ENCODE measurements around the gene KIT. TPM values are rescaled to one million over a fixed set of nuclear protein-coding genes. Genes with fewer than 3 reads are reported as not detected.

Gene KIT
- total and polyA plus RNA-seq, 2 of the 4 experiments (the other 2 are of a cell fraction) = 3.3 to 5.9 TPM

DNA sequence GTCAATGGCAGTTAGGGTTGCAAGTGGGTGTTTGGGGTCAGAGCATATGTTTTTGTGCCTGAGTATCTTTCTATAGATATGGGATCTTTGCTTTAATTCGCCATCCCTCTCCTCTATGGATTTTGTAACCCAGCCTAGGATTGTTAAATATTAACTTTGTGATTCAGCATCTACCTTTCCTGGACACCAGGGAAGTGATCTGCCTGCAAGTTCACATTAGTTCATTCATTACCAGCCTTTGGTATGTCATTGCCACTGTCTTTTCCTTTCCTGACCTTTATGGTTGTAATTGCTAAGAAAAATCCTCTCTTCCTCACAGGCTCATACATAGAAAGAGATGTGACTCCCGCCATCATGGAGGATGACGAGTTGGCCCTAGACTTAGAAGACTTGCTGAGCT, 73.8 kb downstream of the KIT start:
- ATAC-seq (ENCODE audit: low read depth) = no peak
- dilution Hi-C loops (cut with HindIII; ENCODE audit: low sequenced_read_pairs, unreplicated experiment) = no loop called here
- in situ Hi-C loops (cut with MboI; ENCODE audit: low sequenced_read_pairs) = no loop called here
- intact Hi-C loops (cut with micrococcal nuclease) = no loop called here
- H3K4me1 ChIP-seq (ENCODE audit: control insufficient read depth, insufficient read depth, low read length) = no peaks in the 10 kb centered on the region
- no peak overlapping the region for H2AK5ac ChIP-seq (ENCODE audit: low read depth, low read length)
- DNase-seq = no peak
- BruUV-seq (replicated peaks) = no TSS peak
- POLR2A ChIA-PET (ENCODE audit: unreplicated experiment) = no interaction called here
- H2AFZ ChIP-seq (replicated peaks; ENCODE audit: low read length, poor library complexity) = no peak overlapping the region
- peaks cover 5% of the 10 kb centered on the region for H3K36me3 ChIP-seq (ENCODE audit: control insufficient read depth, insufficient read depth, low read length)
- H3K9ac ChIP-seq (ENCODE audit: low read depth, low read length) = no peak overlapping the region
- H4K8ac ChIP-seq (ENCODE audit: low read depth in 2 of 2, low read length in 2 of 2) = no peak overlapping the region
- CTCF ChIA-PET = interaction anchor here (0.7 kb wide), 1 partner anchor 228 kb away, joined by 3 read pairs; no protein-coding TSS in a partner anchor
- no peak overlapping the region for H3K18ac ChIP-seq (ENCODE audit: low read depth, low read length)
- no peak overlapping the region for H3K56ac ChIP-seq (ENCODE audit: extremely low read depth, insufficient read depth, low read length)
- no peak overlapping the region for H3K4me2 ChIP-seq (ENCODE audit: low read depth, low read length)
- H2BK20ac ChIP-seq (ENCODE audit: low read depth, low read length) = no peak overlapping the region
- WGBS, 2 experiments (ENCODE audit: extremely low coverage in 2 of 2, insufficient read length in 1 of 2) = no CpG with 5 or more reads among the region's 3 CpGs
- H4K91ac ChIP-seq (ENCODE audit: insufficient read depth, low read depth, low read length) = no peak overlapping the region
- H3K9me3 ChIP-seq (ENCODE audit: control insufficient read depth, insufficient read depth, low read length) = no peaks in the 10 kb centered on the region
- TF ChIP-seq CEBPB (IDR thresholded peaks at IDR 0.05; ENCODE audit: low read depth, low read length) (no peak), SMC3 (IDR thresholded peaks at IDR 0.05; ENCODE audit: low read depth, low read length) (no peak), RFX5 (IDR thresholded peaks at IDR 0.05; ENCODE audit: low read depth, low read length) (no peak), MAZ (IDR thresholded peaks at IDR 0.05; ENCODE audit: borderline replicate concordance, low read depth, low read length) (no peak), POLR2A (IDR thresholded peaks at IDR 0.05; ENCODE audit: low read depth, low read length) (no peak), NFE2L2 (IDR thresholded peaks at IDR 0.05; ENCODE audit: low read depth, low read length) (no peak), MXI1 (IDR thresholded peaks at IDR 0.05; ENCODE audit: borderline replicate concordance, low read depth, low read length) (no peak)
- TF ChIP-seq, protein P1, sequence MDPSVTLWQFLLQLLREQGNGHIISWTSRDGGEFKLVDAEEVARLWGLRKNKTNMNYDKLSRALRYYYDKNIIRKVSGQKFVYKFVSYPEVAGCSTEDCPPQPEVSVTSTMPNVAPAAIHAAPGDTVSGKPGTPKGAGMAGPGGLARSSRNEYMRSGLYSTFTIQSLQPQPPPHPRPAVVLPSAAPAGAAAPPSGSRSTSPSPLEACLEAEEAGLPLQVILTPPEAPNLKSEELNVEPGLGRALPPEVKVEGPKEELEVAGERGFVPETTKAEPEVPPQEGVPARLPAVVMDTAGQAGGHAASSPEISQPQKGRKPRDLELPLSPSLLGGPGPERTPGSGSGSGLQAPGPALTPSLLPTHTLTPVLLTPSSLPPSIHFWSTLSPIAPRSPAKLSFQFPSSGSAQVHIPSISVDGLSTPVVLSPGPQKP (IDR thresholded peaks at IDR 0.05; ENCODE audit: borderline replicate concordance, low read depth, low read length) = no peak
- TF ChIP-seq, protein P2, sequence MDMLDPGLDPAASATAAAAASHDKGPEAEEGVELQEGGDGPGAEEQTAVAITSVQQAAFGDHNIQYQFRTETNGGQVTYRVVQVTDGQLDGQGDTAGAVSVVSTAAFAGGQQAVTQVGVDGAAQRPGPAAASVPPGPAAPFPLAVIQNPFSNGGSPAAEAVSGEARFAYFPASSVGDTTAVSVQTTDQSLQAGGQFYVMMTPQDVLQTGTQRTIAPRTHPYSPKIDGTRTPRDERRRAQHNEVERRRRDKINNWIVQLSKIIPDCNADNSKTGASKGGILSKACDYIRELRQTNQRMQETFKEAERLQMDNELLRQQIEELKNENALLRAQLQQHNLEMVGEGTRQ (IDR thresholded peaks at IDR 0.05; ENCODE audit: low read depth, low read length) = no peak
- H2BK15ac ChIP-seq (ENCODE audit: low read depth, low read length) = no peak overlapping the region
- no peaks in the 10 kb centered on the region for H3K27me3 ChIP-seq (ENCODE audit: control insufficient read depth, insufficient read depth, low read length)
- H2AK9ac ChIP-seq (replicated peaks; ENCODE audit: low read depth, low read length, poor library complexity) = no peak overlapping the region
- H2BK5ac ChIP-seq (ENCODE audit: low read depth, low read length, poor library complexity, severe bottlenecking) = no peak overlapping the region
- H4K20me1 ChIP-seq (ENCODE audit: insufficient read depth, low read length) = no peaks in the 10 kb centered on the region
- H3K27ac ChIP-seq (ENCODE audit: insufficient read depth, low read length) = no peak overlapping the region
- H3K14ac ChIP-seq (replicated peaks; ENCODE audit: low read depth, low read length) = no peak overlapping the region
- H3K4ac ChIP-seq (ENCODE audit: low read depth, low read length) = no peak overlapping the region
- no peak overlapping the region for H2BK120ac ChIP-seq (ENCODE audit: low read depth, low read length)
- H3K79me1 ChIP-seq (ENCODE audit: low read depth in 1 of 2, low read length in 2 of 2) = no peaks in the 10 kb centered on the region
- no peak overlapping the region for H3K4me3 ChIP-seq (ENCODE audit: insufficient read depth, low read depth, low read length)
- no peak overlapping the region for H4K5ac ChIP-seq (ENCODE audit: low read depth, low read length)
- H3K23ac ChIP-seq (ENCODE audit: low read depth, low read length) = no peak overlapping the region
- H3K9me1 ChIP-seq (ENCODE audit: insufficient read depth, low read length) = no peaks in the 10 kb centered on the region

Measured in IMR-90 (cell line).